Adipocyte (in vitro differentiated cells): ENCODE data around the gene OR51B2.
A peak's percentile ranks its signal among the peaks of the same experiment; 100 is the strongest.
"Not testable (repeated sequence)": the region's sequence is repeated elsewhere in the genome, so short reads cannot be mapped to it uniquely, and the experiment has no call there.

Source experiments
- DNase-seq: peaks from one replicate; pipeline ENCODE4 v3.0.0-alpha.2; 2015; ENCODE audit warnings: low read depth
- H3K27me3 ChIP-seq: replicated peaks from 2 replicates; pipeline ENCODE4 v1.7.0; 2013; ENCODE audit warnings: mild to moderate bottlenecking, low read length, moderate library complexity; ENCODE audit not compliant: control insufficient read depth, insufficient read depth
- H3K36me3 ChIP-seq: 2 replicates; pipeline ENCODE4 v1.7.0; 2013; ENCODE audit warnings: low read length, mild to moderate bottlenecking, moderate library complexity; ENCODE audit not compliant: control insufficient read depth, insufficient read depth, severe bottlenecking
- H3K4me1 ChIP-seq: 2 replicates; pipeline ENCODE4 v1.7.0; 2013; ENCODE audit warnings: mild to moderate bottlenecking, low read length, moderate library complexity; ENCODE audit not compliant: control insufficient read depth, insufficient read depth
- H3K4me3 ChIP-seq: 2 replicates; pipeline ENCODE4 v1.7.0; 2013; ENCODE audit warnings: mild to moderate bottlenecking, low read length, moderate library complexity
- H3K9ac ChIP-seq: 2 replicates; pipeline ENCODE4 v1.7.0; 2013; ENCODE audit warnings: mild to moderate bottlenecking, low read length, moderate library complexity
- H3K9me3 ChIP-seq: 2 replicates; pipeline ENCODE4 v1.7.0; 2013; ENCODE audit warnings: mild to moderate bottlenecking, low read length, moderate library complexity; ENCODE audit not compliant: control insufficient read depth

The OR51B2 gene, protein sequence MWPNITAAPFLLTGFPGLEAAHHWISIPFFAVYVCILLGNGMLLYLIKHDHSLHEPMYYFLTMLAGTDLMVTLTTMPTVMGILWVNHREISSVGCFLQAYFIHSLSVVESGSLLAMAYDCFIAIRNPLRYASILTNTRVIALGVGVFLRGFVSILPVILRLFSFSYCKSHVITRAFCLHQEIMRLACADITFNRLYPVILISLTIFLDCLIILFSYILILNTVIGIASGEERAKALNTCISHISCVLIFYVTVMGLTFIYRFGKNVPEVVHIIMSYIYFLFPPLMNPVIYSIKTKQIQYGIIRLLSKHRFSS

DNA sequence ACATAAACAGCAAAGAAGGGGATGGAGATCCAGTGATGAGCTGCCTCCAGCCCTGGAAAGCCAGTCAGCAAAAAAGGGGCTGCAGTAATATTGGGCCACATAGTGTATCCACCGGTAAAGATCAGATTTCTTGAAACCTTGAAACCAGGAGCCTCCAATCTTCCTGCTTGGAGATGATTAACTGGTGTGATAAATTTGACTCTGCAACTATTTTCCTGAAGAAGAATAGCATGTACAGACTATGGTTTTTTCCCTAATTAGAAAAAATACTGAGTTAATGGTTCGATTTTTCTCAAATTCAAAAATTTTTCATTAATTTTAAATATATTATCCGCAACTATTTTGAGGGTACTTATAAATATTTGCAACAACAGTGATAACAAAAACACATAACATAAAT is at the start of gene OR51B2:
TSS of gene OR51B2 (minus strand) at position 101 of the 400 bp plus-strand sequence. CDS start at position 101, 0 bp downstream.
- DNase-seq = no peak
- H3K36me3 ChIP-seq = no peaks in the 10 kb centered on the region
- H3K4me1 ChIP-seq = no peaks in the 10 kb centered on the region
- no peak within 1 kb of the TSS for H3K9ac ChIP-seq
- no peaks in the 10 kb centered on the region for H3K9me3 ChIP-seq
- no peaks in the 10 kb centered on the region for H3K27me3 ChIP-seq
- no peak within 1 kb of the TSS for H3K4me3 ChIP-seq

DNA sequence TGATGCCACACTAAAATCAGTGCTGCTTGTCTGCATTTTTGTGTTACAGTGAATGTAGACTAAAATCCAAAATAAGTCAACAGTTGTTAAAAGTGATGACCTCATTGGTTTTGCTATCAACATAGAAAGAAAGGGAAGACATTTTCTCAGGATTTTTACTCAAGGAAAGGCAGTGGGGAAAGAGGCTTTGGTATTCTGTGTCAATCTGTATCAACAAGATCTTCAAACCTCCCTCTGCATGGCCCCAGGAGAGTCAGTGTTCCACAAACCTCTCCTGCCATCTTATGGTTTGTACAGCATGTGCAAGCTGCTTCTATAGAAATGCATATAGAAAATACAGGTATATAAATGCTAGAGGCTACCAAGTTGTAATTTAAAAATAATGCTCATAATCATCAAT is 45.7 kb upstream of the OR51B2 start:
- Histone ChIP-seq H3K36me3 (no peaks in the 10 kb centered on the region), H3K4me3 (no peak overlapping the region), H3K9ac (no peak overlapping the region), H3K4me1 (peaks cover 5% of the 10 kb centered on the region), H3K9me3 (peaks cover 5% of the 10 kb centered on the region), H3K27me3 (no peaks in the 10 kb centered on the region)
- DNase-seq = peak; percentile 87

DNA sequence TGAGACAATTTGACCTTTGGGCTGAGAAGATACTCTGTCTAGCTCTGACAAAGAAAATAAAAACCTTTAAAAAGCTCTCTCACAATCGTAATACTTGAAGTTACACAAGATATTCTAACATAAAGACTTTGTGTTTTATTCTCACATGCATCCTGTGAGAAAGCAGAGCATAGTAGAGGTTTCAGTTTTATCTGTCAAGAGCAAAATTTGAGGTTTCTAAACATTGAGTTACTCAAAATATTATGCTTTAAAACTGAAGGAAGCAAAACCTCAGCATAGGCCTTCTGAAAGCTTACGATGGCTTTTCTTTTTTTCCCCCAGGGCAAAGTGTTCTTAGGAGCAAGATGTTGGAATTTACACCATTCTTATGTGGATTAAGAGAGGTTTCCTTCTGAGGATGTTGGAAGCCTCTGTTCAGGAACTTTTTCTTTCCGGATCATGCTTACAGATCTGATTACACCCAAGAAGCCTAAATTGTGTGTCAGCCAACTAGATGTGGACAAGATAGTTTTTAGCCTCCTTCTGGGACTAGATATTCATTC is 44.5 kb upstream of the OR51B2 start:
- DNase-seq = peak; percentile 49
- H3K27me3 ChIP-seq = no peaks in the 10 kb centered on the region
- H3K4me1 ChIP-seq = peaks cover 12% of the 10 kb centered on the region
- H3K4me3 ChIP-seq = no peak overlapping the region
- no peak overlapping the region for H3K9ac ChIP-seq
- no peaks in the 10 kb centered on the region for H3K36me3 ChIP-seq
- peaks cover 5% of the 10 kb centered on the region for H3K9me3 ChIP-seq

DNA sequence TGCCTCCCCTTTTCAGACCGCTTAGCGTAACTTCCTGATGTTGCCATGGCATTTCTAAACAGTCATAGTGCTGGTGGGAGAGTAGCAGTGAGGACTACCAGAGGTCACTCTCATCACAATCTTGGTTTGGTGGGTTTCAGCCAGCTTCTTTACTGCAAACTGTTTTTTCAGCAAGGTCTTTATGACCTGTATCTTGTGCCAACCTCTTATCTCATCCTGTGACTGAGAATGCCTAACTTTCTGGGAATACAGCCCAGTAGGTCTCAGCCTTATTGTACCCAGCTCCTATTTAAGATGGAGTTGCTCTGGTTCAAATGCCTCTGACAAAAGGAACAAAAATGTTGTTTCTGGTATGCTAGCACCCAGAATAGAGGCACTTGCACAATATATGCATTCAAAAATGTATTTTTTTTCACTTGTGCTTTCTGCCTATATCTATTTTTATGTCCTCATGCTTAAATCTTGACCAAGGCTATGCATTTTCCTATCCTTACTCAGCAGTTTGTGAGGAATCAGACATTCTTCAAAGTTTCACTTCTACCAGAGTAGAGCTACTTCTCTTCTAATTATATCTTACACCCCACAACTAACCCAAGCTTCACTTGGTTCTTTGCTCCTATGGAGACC is 43.5 kb upstream of the OR51B2 start:
- no peaks in the 10 kb centered on the region for H3K27me3 ChIP-seq
- H3K9ac ChIP-seq = no peak overlapping the region
- H3K4me1 ChIP-seq = peaks cover 12% of the 10 kb centered on the region
- peak; percentile 75 for DNase-seq
- H3K4me3 ChIP-seq = no peak overlapping the region
- peaks cover under 1% of the 10 kb centered on the region for H3K9me3 ChIP-seq
- H3K36me3 ChIP-seq = no peaks in the 10 kb centered on the region

DNA sequence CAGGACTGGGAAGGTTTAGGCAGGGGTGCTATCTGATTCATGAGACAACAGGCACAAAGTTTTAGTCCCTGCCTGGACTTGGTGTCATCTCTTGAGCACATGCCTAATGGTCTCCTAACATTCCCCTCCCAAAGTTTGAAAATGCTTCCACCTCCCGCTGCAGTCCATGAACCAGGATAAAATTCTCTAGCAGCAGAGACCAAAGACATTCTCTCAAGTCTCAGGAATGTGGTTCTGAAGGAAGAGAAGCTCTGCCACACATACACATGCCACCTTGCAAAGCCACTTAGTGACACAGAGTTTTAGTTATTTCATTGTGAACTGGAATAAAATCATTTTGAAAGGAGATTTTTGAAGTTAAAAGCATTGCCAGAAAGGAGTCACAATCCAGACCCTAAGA is 42.8 kb upstream of the OR51B2 start:
- Histone ChIP-seq H3K27me3 (no peaks in the 10 kb centered on the region), H3K9me3 (no peaks in the 10 kb centered on the region), H3K4me1 (peaks cover 12% of the 10 kb centered on the region), H3K4me3 (no peak overlapping the region), H3K9ac (no peak overlapping the region), H3K36me3 (no peaks in the 10 kb centered on the region)
- DNase-seq = no peak

DNA sequence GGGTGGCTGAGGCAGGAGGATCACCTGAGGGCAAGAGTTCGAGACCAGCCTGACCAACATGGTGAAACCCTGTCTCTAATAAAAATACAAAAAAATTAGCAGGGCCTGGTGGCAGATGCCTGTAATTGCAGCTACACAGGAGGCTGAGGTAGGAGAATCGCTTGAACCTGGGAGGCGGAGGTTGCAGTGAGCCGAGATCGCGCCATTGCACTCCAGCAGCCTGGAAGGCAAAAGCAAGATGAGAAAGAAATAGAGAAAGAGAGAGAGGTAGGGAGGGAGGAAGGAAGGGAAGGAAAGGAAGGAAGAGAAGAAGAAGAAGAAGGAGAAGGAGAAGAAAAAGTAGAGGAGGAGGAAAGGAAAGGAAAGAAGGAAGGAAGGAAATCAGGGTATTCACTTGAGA is 42.3 kb upstream of the OR51B2 start:
- not testable (repeated sequence) for H3K9ac ChIP-seq, H3K9me3 ChIP-seq

DNA sequence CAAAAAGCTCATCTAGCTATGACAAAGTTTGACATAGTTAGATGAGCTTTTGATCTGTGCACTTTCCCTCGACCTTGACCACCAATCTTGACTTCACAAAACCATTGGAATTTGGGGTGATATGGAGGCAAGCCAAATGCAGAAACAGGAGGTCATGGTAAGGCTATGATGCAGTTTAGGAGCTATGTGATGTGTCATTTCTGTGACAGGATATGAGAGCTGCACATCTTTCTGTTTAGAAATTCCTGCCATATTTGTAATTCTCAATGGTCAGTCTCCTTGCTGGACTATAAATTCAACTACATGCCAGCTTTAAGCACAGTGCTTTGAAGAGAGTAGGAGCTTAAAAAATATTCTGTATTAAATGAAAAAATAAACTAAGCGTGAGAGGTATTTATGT is 40.1 kb upstream of the OR51B2 start:
- peaks cover 12% of the 10 kb centered on the region for H3K4me1 ChIP-seq
- H3K9ac ChIP-seq = no peak overlapping the region
- no peaks in the 10 kb centered on the region for H3K36me3 ChIP-seq
- H3K9me3 ChIP-seq = no peaks in the 10 kb centered on the region
- H3K27me3 ChIP-seq = no peaks in the 10 kb centered on the region
- no peak overlapping the region for H3K4me3 ChIP-seq
- DNase-seq = peak; percentile 61

More for the DNA sequence above, 42.3 kb upstream of the OR51B2 start:
- not testable (repeated sequence) for DNase-seq, H3K36me3 ChIP-seq, H3K27me3 ChIP-seq, H3K4me3 ChIP-seq
- H3K4me1 ChIP-seq = peaks cover 12% of the 10 kb centered on the region

DNA sequence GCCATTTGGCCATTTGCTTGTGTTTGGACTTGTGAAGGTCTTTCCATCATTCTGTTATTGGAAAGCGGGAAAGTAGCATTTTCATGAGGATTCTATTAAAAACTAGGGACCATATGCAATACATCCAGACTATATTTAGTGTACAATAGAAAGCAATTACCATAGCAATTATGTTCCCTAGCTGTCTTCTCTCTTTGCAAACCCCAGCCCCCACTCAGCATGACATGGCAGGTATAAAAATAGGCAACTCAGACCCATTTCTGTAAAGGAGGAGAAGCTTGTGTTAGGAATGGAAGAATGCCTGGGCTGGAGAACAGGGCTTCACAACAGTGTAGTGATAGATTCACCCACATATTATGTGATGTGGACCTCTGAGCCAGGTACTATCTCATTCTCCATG is 39.6 kb upstream of the OR51B2 start:
- no peaks in the 10 kb centered on the region for H3K27me3 ChIP-seq

DNA sequence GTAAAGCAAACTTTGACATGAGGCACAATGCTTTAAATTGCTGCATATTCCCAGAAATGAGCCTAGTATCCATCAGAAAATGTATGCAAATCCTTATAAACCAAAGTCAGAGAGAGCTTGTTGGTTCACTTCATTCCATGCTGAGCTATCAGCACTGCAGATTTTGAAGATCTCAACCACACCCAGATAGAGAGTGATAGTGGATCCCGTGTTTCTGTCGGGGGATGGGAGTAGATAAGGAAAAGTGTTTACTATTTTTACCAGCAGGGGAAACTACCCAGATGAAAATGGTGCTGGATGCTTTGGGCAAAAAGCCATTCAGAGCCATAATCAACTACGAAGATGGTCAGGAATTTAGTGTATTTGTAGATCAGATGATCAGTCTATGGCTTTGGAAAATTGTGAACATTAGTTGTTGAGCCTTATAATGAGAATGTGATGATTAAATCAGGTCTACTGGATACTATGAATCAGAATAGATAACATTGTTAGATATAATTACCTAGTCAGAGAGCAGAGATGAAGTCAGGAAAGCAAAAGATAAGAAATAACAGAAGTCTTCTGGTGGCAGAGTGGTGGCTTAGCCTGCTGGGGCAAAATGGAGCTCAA is 38.0 kb upstream of the OR51B2 start:
- peaks cover 6% of the 10 kb centered on the region for H3K4me1 ChIP-seq
- H3K9me3 ChIP-seq = no peaks in the 10 kb centered on the region
- no peak for DNase-seq
- no peak overlapping the region for H3K4me3 ChIP-seq
- no peaks in the 10 kb centered on the region for H3K36me3 ChIP-seq
- no peak overlapping the region for H3K9ac ChIP-seq
- H3K27me3 ChIP-seq = no peaks in the 10 kb centered on the region

More for the DNA sequence above, 39.6 kb upstream of the OR51B2 start:
- no peak for DNase-seq
- Histone ChIP-seq H3K36me3 (no peaks in the 10 kb centered on the region), H3K4me1 (peaks cover 12% of the 10 kb centered on the region), H3K4me3 (no peak overlapping the region), H3K9ac (no peak overlapping the region), H3K9me3 (no peaks in the 10 kb centered on the region)

DNA sequence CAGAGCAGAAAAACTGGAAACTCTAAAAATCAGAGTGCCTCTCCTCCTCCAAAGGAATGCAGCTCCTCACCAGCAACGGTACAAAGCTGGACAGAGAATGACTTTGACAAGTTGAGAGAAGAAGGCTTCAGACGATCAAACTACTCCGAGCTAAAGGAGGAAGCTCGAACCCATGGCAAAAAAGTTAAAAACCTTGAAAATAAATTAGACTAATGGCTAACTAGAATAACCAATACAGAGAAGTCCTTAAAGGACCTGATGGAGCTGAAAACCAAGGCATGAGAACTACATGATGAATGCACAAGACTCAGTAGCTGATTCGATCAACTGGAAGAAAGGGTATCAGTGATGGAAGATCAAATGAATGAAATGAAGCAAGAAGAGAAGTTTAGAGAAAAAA is 31.9 kb upstream of the OR51B2 start:
- not testable (repeated sequence) for H3K27me3 ChIP-seq, DNase-seq, H3K9me3 ChIP-seq, H3K4me1 ChIP-seq, H3K4me3 ChIP-seq, H3K9ac ChIP-seq, H3K36me3 ChIP-seq

DNA sequence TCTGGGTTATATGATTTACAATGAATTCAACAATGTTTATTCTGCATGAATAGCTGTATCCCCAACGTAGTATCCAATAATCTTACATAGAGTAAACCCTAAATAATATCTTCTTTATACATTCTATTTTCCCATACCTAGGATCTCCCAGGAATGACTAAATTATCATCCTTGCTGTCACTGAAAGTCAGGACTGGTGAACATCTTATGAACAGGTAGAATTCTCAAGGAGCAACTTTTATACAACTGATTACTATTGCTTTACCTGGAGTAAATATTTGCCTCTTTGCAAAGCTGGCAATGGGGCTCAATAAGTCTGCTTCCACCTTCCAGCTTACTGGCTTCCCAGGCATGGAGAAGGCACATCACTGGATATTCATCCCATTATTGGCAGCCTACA is 27.1 kb upstream of the OR51B2 start, which contains the start of gene OR51B6:
TSS of gene OR51B6 (plus strand) at position 301 of the 400 bp plus-strand sequence. CDS start at position 301, 0 bp downstream.
- no peak within 1 kb of the TSS for H3K9ac ChIP-seq
- no peak within 1 kb of the TSS for H3K4me3 ChIP-seq
- DNase-seq = no peak
- H3K36me3 ChIP-seq = no peaks in the 10 kb centered on the region
- no peaks in the 10 kb centered on the region for H3K9me3 ChIP-seq
- no peaks in the 10 kb centered on the region for H3K4me1 ChIP-seq
- no peaks in the 10 kb centered on the region for H3K27me3 ChIP-seq
